NT2/D1 (cell line): Measurements from ENCODE around the gene CDYL.
A peak's percentile ranks its signal among the peaks of the same experiment; 100 is the strongest.

Source experiments
- DNase-seq: peaks from one replicate; pipeline ENCODE4 v3.0.0-alpha.2; 2011; ENCODE audit warnings: low read depth, low spot score
- H3K27me3 ChIP-seq: 2 replicates; pipeline ENCODE4 v1.6.0; 2011; ENCODE audit warnings: mild to moderate bottlenecking; ENCODE audit not compliant: insufficient read length, insufficient read depth
- H3K36me3 ChIP-seq: 2 replicates; pipeline ENCODE4 v1.6.1; 2011; ENCODE audit warnings: mild to moderate bottlenecking, low read length, mixed read lengths; ENCODE audit not compliant: insufficient read depth, insufficient read length
- H3K4me1 ChIP-seq: 2 replicates; pipeline ENCODE4 v1.5.1; 2011; ENCODE audit not compliant: insufficient read depth, insufficient read length
- H3K4me3 ChIP-seq: 2 replicates; pipeline ENCODE4 v1.5.1; 2011; ENCODE audit warnings: low read depth; ENCODE audit not compliant: insufficient read length
- H3K9ac ChIP-seq: 2 replicates; pipeline ENCODE4 v1.6.0; 2011; ENCODE audit warnings: low read depth; ENCODE audit not compliant: insufficient read length
- H3K9me3 ChIP-seq: 2 replicates; pipeline ENCODE4 v1.5.1; 2011; ENCODE audit warnings: mild to moderate bottlenecking, low read length; ENCODE audit not compliant: insufficient read depth
- SUZ12 ChIP-seq: IDR thresholded peaks from 2 replicates; pipeline ENCODE4 v1.6.1; 2011; ENCODE audit not compliant: insufficient read length, insufficient read depth; ENCODE audit errors: extremely low read depth
- YY1 ChIP-seq: IDR thresholded peaks from 2 replicates; pipeline ENCODE4 v1.6.1; 2011; ENCODE audit not compliant: insufficient read length, insufficient read depth
- ZNF274 ChIP-seq: IDR thresholded peaks from 2 replicates; pipeline ENCODE4 v1.6.1; 2011; ENCODE audit warnings: mild to moderate bottlenecking, low read depth, low read length

CDYL gene

DNA sequence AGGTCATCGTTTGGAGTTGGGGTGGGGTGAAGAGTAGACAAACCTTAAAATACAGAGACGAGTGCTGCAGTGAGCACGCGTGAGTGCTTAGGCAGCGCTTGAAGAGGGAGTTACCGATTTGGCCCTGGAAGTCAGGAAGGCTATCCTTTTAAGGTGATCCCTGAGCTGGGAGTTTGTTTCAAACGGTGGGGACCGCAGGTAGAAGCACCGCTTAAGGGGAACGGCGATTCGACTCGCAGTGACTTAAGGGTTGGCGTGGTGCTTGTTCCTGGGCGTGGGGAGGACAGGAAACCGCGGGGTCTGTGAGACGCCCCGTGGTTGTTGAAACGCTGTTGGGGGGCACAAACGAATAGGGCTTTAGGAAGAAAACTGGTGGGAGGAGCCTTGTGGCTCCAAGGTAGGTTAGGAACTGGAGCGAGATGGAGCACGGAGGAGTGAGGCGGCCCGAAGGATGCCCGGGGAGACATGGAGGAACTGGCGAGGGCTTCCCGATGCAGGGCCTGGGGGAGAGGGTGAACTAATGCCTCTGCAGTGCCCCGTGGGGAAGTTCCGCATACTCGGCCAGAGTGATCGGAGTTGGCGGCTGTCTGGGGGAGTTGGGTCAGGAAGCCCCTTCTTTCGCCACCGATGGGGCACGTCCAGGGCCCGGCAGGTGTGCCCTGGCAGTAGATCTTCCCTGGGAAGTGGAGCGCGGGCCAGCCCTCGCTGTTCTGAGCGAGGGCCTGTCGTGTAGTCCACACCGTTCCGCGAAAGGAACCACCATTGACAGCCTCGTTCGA, 1.3 kb upstream of the CDYL start:
- no peak for DNase-seq
- Histone ChIP-seq H3K4me1 (peaks cover 3% of the 10 kb centered on the region), H3K9me3 (no peaks in the 10 kb centered on the region), H3K27me3 (peaks cover 5% of the 10 kb centered on the region), H3K4me3 (peak overlapping the region; percentile 89), H3K9ac (peak overlapping the region; percentile 91), H3K36me3 (no peaks in the 10 kb centered on the region)
- TF ChIP-seq ZNF274 (no peak), SUZ12 (no peak), YY1 (no peak)

DNA sequence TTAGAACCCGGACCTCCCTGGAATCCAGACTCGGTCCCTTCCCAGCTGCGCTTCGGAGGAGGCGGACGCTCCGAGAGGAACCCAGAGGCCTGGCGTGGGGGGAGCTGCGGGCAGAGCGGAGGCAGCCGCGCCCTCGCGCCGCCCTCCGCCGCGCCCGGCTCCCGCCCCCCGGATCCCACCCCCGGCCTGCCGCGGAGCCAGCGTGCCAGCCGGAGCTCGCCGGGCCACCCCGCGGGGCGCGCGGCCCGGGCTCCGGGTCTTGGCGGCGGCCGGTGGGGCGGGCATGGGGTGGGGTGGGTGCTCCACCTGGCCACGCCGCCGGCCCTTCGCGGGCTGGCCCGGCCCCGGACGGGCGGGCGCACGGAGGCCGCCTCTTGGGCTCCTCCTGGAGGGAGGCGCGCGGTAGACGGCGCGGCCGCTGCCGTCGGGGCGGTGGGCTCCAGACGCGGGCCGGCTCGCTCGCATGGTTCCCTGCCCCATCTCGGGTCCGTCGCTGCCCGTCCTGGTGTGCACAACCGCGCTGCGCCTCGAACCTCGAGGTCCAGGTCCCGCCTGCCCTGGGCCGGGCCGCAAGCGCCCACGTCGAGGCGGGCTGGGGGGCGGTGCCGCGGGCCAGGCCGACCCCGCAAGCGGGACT, 592 bp upstream of the CDYL start:
- peaks cover 5% of the 10 kb centered on the region for H3K27me3 ChIP-seq
- no peak for DNase-seq
- peak overlapping the region; percentile 89 for H3K4me3 ChIP-seq
- H3K4me1 ChIP-seq, result peaks cover 3% of the 10 kb centered on the region
- H3K9me3 ChIP-seq, result no peaks in the 10 kb centered on the region
- no peaks in the 10 kb centered on the region for H3K36me3 ChIP-seq
- TF ChIP-seq ZNF274 (no peak), SUZ12 (no peak), YY1 (no peak)
- H3K9ac ChIP-seq, result peak overlapping the region; percentile 91

DNA sequence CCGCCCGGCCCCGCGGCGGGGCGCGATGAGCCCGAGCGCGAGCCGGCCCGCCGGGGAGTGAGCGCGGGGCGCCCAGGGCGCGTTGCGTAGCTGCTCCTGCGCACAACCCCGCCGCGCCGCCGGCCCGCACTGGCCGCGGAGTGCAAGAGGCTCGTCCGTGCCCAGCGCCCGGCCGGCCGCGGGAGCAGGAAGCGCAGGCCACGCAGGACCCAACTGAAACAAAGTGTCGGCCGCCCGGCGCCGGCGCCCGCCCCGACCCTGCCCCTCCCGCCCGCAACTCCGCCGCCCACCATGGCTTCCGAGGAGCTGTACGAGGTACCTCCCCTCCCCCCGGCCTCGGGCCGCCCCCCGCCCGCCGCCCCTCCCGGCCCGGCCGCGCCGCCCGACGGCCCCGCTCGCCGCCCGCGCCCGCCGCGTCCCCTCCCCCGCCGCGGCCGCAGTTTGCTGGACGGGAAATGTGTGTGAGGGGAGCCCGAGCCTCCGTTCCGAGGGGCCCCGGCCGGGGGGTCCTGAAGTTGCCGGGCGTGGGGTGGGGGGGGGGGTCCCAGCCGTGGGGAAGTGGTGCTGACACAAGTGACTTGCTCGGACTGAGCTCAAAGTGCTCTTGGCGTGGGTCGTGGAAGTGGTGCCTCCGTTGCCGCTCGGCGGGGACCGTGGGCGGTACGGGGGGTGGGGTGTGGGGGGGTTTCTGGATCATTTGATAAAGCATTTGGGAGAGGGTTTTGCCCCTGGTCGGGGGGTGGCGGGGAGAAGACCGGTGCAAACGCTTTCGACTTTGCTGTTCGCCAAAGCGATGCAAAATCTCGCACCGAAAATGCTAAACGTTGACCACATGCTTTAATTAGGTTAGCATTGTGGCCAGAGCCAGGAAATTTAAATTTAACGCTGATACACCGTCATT, 539 bp downstream of the CDYL start:
- Histone ChIP-seq H3K4me1 (peaks cover 3% of the 10 kb centered on the region), H3K27me3 (peaks cover 5% of the 10 kb centered on the region), H3K9ac (peak overlapping the region; percentile 70), H3K36me3 (no peaks in the 10 kb centered on the region), H3K9me3 (no peaks in the 10 kb centered on the region), H3K4me3 (peak overlapping the region; percentile 51)
- TF ChIP-seq ZNF274, result no peak
- TF ChIP-seq YY1, result no peak
- no peak for TF ChIP-seq SUZ12
- DNase-seq, result no peak

DNA sequence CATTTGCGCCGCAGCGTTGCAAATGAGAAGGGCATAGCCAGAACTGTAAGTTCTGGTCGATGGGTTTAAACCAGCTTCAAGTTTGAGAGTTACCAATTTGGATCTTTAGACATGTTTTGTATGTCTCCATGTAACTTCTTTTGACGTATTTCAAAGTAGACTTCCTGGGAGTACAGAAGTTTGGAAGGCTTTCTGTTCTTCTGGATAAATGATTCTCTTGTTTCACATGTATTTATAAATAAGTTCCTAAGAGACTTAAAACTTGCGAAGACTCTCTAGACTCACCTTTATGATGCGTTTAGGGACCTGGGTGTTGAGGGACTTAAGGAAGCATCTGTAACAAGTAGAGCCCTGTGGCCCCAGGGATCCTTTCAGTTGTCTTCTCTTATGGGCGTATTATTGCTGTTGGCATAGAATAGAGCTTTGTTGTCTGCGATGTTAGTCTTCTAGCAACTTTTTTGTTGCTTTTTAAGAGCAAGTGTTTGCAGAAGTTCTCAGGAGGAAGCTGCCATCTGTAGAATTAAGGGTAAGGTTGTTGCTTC, 1.3 kb downstream of the CDYL start:
- Histone ChIP-seq H3K4me1 (peaks cover 3% of the 10 kb centered on the region), H3K36me3 (no peaks in the 10 kb centered on the region), H3K9ac (peak overlapping the region; percentile 70), H3K9me3 (no peaks in the 10 kb centered on the region), H3K4me3 (peak overlapping the region; percentile 51), H3K27me3 (peaks cover 5% of the 10 kb centered on the region)
- no peak for TF ChIP-seq ZNF274
- no peak for TF ChIP-seq YY1
- TF ChIP-seq SUZ12, result no peak
- no peak for DNase-seq

DNA sequence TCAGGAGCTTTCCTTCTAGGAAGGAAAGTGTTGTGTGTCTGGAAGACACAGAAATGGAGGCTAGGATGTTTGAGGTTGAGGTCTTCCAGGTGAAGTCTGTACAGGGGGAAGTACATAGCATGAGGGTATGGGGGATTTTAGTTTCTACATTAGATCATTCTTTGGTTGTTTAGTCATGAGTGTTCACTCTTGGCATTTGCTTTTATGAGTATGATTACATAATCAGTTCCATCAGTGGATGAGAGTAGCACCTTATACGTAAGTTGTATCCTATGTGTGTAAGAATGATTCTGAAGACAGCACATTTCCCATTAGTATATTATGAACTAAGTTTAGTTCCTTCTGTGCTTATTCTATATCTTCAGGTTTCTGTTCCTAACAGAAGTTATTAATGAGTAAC, 1.9 kb downstream of the CDYL start:
- Histone ChIP-seq H3K9ac (no peak overlapping the region), H3K36me3 (no peaks in the 10 kb centered on the region), H3K27me3 (peaks cover 5% of the 10 kb centered on the region), H3K4me3 (no peak overlapping the region), H3K9me3 (no peaks in the 10 kb centered on the region), H3K4me1 (peaks cover 3% of the 10 kb centered on the region)
- TF ChIP-seq ZNF274 (no peak), SUZ12 (no peak), YY1 (no peak)
- no peak for DNase-seq

DNA sequence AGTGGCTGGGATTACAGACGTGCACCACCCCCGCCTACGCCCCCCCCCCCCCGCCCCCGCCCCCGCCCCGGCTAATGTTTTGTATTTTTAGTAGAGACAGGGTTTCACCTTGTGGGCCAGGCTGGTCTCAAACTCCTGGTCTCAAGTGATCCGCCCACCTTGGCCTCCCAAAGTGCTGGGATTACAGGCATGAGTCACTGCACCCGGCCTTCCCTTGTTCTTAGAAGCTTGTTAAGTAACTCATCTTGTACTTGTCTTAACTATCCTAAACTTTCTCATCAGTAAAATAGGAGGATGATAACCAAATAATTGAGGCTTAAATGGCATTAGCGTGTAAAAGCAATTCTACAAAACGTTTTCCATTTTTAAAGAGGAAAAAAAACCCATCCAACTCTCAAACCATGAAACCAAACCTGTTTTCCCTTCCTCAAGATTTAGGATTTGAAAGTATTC, 4.2 kb downstream of the CDYL start:
- Histone ChIP-seq H3K9me3 (peaks cover 12% of the 10 kb centered on the region; the same call in 1 of the 2 replicates), H3K4me3 (no peak overlapping the region), H3K9ac (no peak overlapping the region), H3K36me3 (no peaks in the 10 kb centered on the region), H3K27me3 (peaks cover 5% of the 10 kb centered on the region), H3K4me1 (peaks cover 3% of the 10 kb centered on the region)
- no peak for DNase-seq
- TF ChIP-seq ZNF274, result no peak
- no peak for TF ChIP-seq SUZ12
